CD4-positive, alpha-beta memory T cell (primary cell): Measurements from ENCODE around the gene PLA2G12B. TPM values are rescaled to one million over a fixed set of nuclear protein-coding genes. Genes with fewer than 3 reads are reported as not detected.
"Not testable (repeated sequence)": the region's sequence is repeated elsewhere in the genome, so short reads cannot be mapped to it uniquely, and the experiment has no call there.

Experiments used
- CTCF ChIA-PET: fragments of 350-600 bp; sonication (Branson Sonifier 250); formaldehyde crosslinking; loops from one replicate; lab custom pipeline; 2021; ENCODE audit warnings: inconsistent platforms; ENCODE audit not compliant: partially characterized antibody; lab: Charles Lee
- POLR2A ChIA-PET: fragments of 350-600 bp; sonication (Branson Sonifier 250); formaldehyde crosslinking; loops from one replicate; lab custom pipeline; 2021; ENCODE audit not compliant: partially characterized antibody; lab: Charles Lee
- DNase-seq, 5 donors: peaks; one replicate each; pipeline versions ENCODE4 v3.0.0 to v3.0.0-alpha.2; 2020 to 2022; ENCODE audit warnings: mixed read lengths in 1 of 5
- H3K27ac ChIP-seq: one replicate; pipeline ENCODE4 v1.7.0; 2013; ENCODE audit warnings: low read depth, low read length
- H3K27me3 ChIP-seq: 2 replicates; pipeline ENCODE4 v1.7.0; 2013; ENCODE audit warnings: mild to moderate bottlenecking, low read length, moderate library complexity; ENCODE audit not compliant: insufficient read depth
- H3K36me3 ChIP-seq: 2 replicates; pipeline ENCODE4 v1.7.0; 2013; ENCODE audit warnings: mild to moderate bottlenecking, low read length, moderate library complexity; ENCODE audit not compliant: insufficient read depth
- H3K4me1 ChIP-seq: 2 replicates; pipeline ENCODE4 v1.7.0; 2013; ENCODE audit warnings: mild to moderate bottlenecking, low read length, moderate library complexity; ENCODE audit not compliant: insufficient read depth
- H3K4me3 ChIP-seq, 2 donors: one replicate each; pipeline ENCODE4 v1.7.0; 2013; ENCODE audit warnings: low read length in 2 of 2, mild to moderate bottlenecking in 1 of 2
- H3K9me3 ChIP-seq, 2 donors: one replicate each; pipeline ENCODE4 v1.7.0; 2013; ENCODE audit warnings: low read length in 2 of 2, control low read depth in 1 of 2; ENCODE audit not compliant: control insufficient read depth in 1 of 2
- H3K27ac Mint-ChIP-seq, 7 donors: one replicate each; pipeline ENCODE4 v1.8.0; 2020 to 2021; ENCODE audit warnings: mixed read lengths in 7 of 7, mild to moderate bottlenecking in 6 of 7, inconsistent platforms in 3 of 7, moderate library complexity in 3 of 7
- H3K27me3 Mint-ChIP-seq, 2 donors: one replicate each; pipeline ENCODE4 v1.8.0; 2020 to 2021; ENCODE audit warnings: mixed read lengths in 2 of 2
- H3K36me3 Mint-ChIP-seq, 2 donors: one replicate each; pipeline ENCODE4 v1.8.0; 2020 to 2021; ENCODE audit warnings: mixed read lengths in 2 of 2, inconsistent platforms in 1 of 2, mild to moderate bottlenecking in 1 of 2
- H3K4me1 Mint-ChIP-seq, 4 donors: one replicate each; pipeline ENCODE4 v1.8.0; 2020 to 2021; ENCODE audit warnings: mixed read lengths in 4 of 4, mild to moderate bottlenecking in 1 of 4
- H3K4me3 Mint-ChIP-seq, 8 donors: one replicate each; pipeline ENCODE4 v1.8.0; 2020 to 2021; ENCODE audit warnings: mixed read lengths in 8 of 8, mild to moderate bottlenecking in 7 of 8, moderate library complexity in 6 of 8, inconsistent platforms in 3 of 8
- H3K9me3 Mint-ChIP-seq, 8 donors: one replicate each; pipeline ENCODE4 v1.8.0; 2020 to 2021; ENCODE audit warnings: mixed read lengths in 8 of 8, mild to moderate bottlenecking in 5 of 8, inconsistent platforms in 3 of 8, moderate library complexity in 1 of 8
- intact Hi-C: fragments of 100-400 bp; cut with micrococcal nuclease; formaldehyde crosslinking; loops from one replicate; pipeline ENCODE4 v1.15.1; 2023
- polyA plus RNA-seq, 2 donors: library from polyadenylated mRNA; unstranded; fragments of 300-500 nt; fragmentation: Illumina TruSeq; gene quantifications; one replicate each; pipeline ENCODE4 v1.2.3, GENCODE V29; 2021
- total RNA-seq, 2 experiments: library from RNA; stranded (reverse); gene quantifications; one replicate each; pipeline ENCODE4 v1.2.3, GENCODE V29; 2021

Gene PLA2G12B
- total and polyA plus RNA-seq, 4 experiments from 2014 or later: not detected

- no peaks in the 10 kb centered on the region for H3K27me3 ChIP-seq
- H3K4me1 Mint-ChIP-seq: no peaks in the 10 kb centered on the region
- H3K9me3 Mint-ChIP-seq: no peaks in the 10 kb centered on the region
- H3K4me3 Mint-ChIP-seq: no peak overlapping the region
- no peak overlapping the region for H3K27ac Mint-ChIP-seq
- ChIA-PET POLR2A (no interaction called here), CTCF (no interaction called here)
- H3K27ac ChIP-seq: no peak overlapping the region
- no peaks in the 10 kb centered on the region for H3K36me3 ChIP-seq
- H3K4me3 ChIP-seq: no peak overlapping the region
- H3K36me3 Mint-ChIP-seq: no peaks in the 10 kb centered on the region
- H3K4me1 ChIP-seq: no peaks in the 10 kb centered on the region
- no peak for DNase-seq
- H3K27me3 Mint-ChIP-seq: peaks cover 0 to 2% of the 10 kb centered on the region in 2 donors
- no peaks in the 10 kb centered on the region for H3K9me3 ChIP-seq
- intact Hi-C loops: no loop called here
Observed at GRCh38 chr10:72910705-72911104, 43.9 kb downstream of the PLA2G12B start.

GRCh38 chr10:72906446-72906845 lies 48.2 kb downstream of the PLA2G12B start:
- CTCF ChIA-PET: no interaction called here
- intact Hi-C loops: no loop called here
- POLR2A ChIA-PET: no interaction called here

GRCh38 chr10:72904806-72905205 lies 49.8 kb downstream of the PLA2G12B start:
- H3K27ac ChIP-seq: no peak overlapping the region
- POLR2A ChIA-PET: no interaction called here
- intact Hi-C loops: no loop called here

More at GRCh38 chr10:72906446-72906845, 48.2 kb downstream of the PLA2G12B start:
- H3K27me3 Mint-ChIP-seq: no peaks in the 10 kb centered on the region
- Histone ChIP-seq H3K4me3 (no peak overlapping the region), H3K27me3 (no peaks in the 10 kb centered on the region), H3K9me3 (no peaks in the 10 kb centered on the region), H3K27ac (no peak overlapping the region), H3K36me3 (no peaks in the 10 kb centered on the region), H3K4me1 (no peaks in the 10 kb centered on the region)
- H3K9me3 Mint-ChIP-seq: no peaks in the 10 kb centered on the region
- no peak overlapping the region for H3K4me3 Mint-ChIP-seq
- DNase-seq: no peak
- no peaks in the 10 kb centered on the region for H3K36me3 Mint-ChIP-seq
- no peaks in the 10 kb centered on the region for H3K4me1 Mint-ChIP-seq
- H3K27ac Mint-ChIP-seq: no peak overlapping the region

GRCh38 chr10:72903941-72904446 lies 50.6 kb downstream of the PLA2G12B start:
- H3K27ac ChIP-seq, POLR2A ChIA-PET, CTCF ChIA-PET: not testable (repeated sequence)

More at GRCh38 chr10:72904806-72905205, 49.8 kb downstream of the PLA2G12B start:
- no peaks in the 10 kb centered on the region for H3K9me3 ChIP-seq
- Mint-ChIP-seq H3K4me1 (no peaks in the 10 kb centered on the region), H3K4me3 (no peak overlapping the region), H3K27ac (no peak overlapping the region), H3K9me3 (no peaks in the 10 kb centered on the region), H3K36me3 (no peaks in the 10 kb centered on the region), H3K27me3 (no peaks in the 10 kb centered on the region)
- H3K36me3 ChIP-seq: no peaks in the 10 kb centered on the region
- DNase-seq: no peak
- H3K4me1 ChIP-seq: no peaks in the 10 kb centered on the region
- CTCF ChIA-PET: no interaction called here
- no peaks in the 10 kb centered on the region for H3K27me3 ChIP-seq
- H3K4me3 ChIP-seq: no peak overlapping the region

GRCh38 chr10:72899545-72899944 lies 55.1 kb downstream of the PLA2G12B start:
- intact Hi-C loops: no loop called here

More at GRCh38 chr10:72903941-72904446, 50.6 kb downstream of the PLA2G12B start:
- H3K4me3 Mint-ChIP-seq, H3K27ac Mint-ChIP-seq, H3K36me3 Mint-ChIP-seq, intact Hi-C loops, H3K27me3 Mint-ChIP-seq, H3K4me3 ChIP-seq, H3K36me3 ChIP-seq, DNase-seq, H3K4me1 Mint-ChIP-seq, H3K9me3 Mint-ChIP-seq, H3K9me3 ChIP-seq, H3K27me3 ChIP-seq, H3K4me1 ChIP-seq: not testable (repeated sequence)

GRCh38 chr10:72898616-72899015 lies 56.0 kb downstream of the PLA2G12B start:
- Histone ChIP-seq H3K27me3 (no peaks in the 10 kb centered on the region), H3K36me3 (no peaks in the 10 kb centered on the region), H3K4me1 (no peaks in the 10 kb centered on the region), H3K4me3 (no peak overlapping the region), H3K27ac (no peak overlapping the region), H3K9me3 (no peaks in the 10 kb centered on the region)
- no peak for DNase-seq
- Mint-ChIP-seq H3K36me3 (no peaks in the 10 kb centered on the region), H3K27me3 (peaks cover 12 to 13% of the 10 kb centered on the region in 2 donors), H3K4me1 (no peaks in the 10 kb centered on the region), H3K4me3 (no peak overlapping the region), H3K9me3 (no peaks in the 10 kb centered on the region), H3K27ac (no peak overlapping the region)
- intact Hi-C loops: no loop called here
- CTCF ChIA-PET: no interaction called here
- POLR2A ChIA-PET: no interaction called here

More at GRCh38 chr10:72899545-72899944, 55.1 kb downstream of the PLA2G12B start:
- no peaks in the 10 kb centered on the region for H3K36me3 Mint-ChIP-seq
- Histone ChIP-seq H3K27me3 (no peaks in the 10 kb centered on the region), H3K27ac (no peak overlapping the region), H3K9me3 (no peaks in the 10 kb centered on the region), H3K4me1 (no peaks in the 10 kb centered on the region), H3K36me3 (no peaks in the 10 kb centered on the region), H3K4me3 (no peak overlapping the region)
- no peak overlapping the region for H3K27ac Mint-ChIP-seq
- H3K9me3 Mint-ChIP-seq: no peaks in the 10 kb centered on the region
- CTCF ChIA-PET: no interaction called here
- no peaks in the 10 kb centered on the region for H3K4me1 Mint-ChIP-seq
- POLR2A ChIA-PET: no interaction called here
- no peak overlapping the region for H3K4me3 Mint-ChIP-seq
- H3K27me3 Mint-ChIP-seq: peaks cover 10 to 12% of the 10 kb centered on the region in 2 donors
- no peak for DNase-seq

GRCh38 chr10:72895236-72895850 lies 59.3 kb downstream of the PLA2G12B start:
- Mint-ChIP-seq H3K9me3 (no peaks in the 10 kb centered on the region), H3K27me3 (peaks cover 13% of the 10 kb centered on the region in 2 donors), H3K27ac (no peak overlapping the region), H3K4me1 (no peaks in the 10 kb centered on the region), H3K4me3 (no peak overlapping the region), H3K36me3 (no peaks in the 10 kb centered on the region)
- intact Hi-C loops: no loop called here
- POLR2A ChIA-PET: no interaction called here
- Histone ChIP-seq H3K4me1 (no peaks in the 10 kb centered on the region), H3K36me3 (no peaks in the 10 kb centered on the region), H3K27ac (no peak overlapping the region), H3K27me3 (no peaks in the 10 kb centered on the region), H3K9me3 (no peaks in the 10 kb centered on the region), H3K4me3 (no peak overlapping the region)
- CTCF ChIA-PET: no interaction called here
- no peak for DNase-seq
